Measurements from ENCODE around the gene RAD1. TPM values are rescaled to one million over a fixed set of nuclear protein-coding genes. Genes with fewer than 3 reads are reported as not detected.

RAD1 gene
- polyA plus RNA-seq, 2 of the 4 experiments (the other 2 are of a cell fraction), result 41.4 to 41.9 TPM

DNA sequence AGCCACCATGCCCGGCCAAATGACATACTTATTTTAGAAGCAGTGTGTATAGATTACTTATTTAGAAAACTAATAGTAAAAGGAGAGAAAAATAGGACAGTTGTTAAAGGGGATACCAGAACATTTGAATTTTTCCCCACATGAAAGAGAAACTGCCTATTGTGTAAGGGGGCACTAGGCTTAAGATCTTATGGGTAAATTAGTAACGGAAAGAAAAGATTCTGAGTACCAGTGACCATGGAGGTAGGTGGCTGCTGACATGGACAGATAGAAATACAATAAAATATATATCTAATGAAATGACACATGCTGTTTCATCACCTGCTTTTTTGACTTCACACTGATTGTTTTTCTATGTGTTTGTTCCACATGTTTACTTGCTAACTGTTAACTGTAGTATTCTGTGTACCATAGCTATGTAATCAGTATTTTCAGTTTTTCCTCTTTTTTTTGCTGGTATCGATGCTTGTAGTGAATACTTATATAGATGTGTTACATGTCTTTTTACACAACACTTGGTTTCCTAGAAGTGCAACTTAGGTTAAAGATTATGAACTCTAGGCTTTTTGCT lies 11.1 kb upstream of the RAD1 start:
- DNase-seq (ENCODE audit: low read depth in 1 of 2, low spot score in 1 of 2) (no peak), ATAC-seq (no peak), FAIRE-seq (no peak)
- no peaks in the 10 kb centered on the region for H3K9me3 ChIP-seq
- no peak overlapping the region for H3K4me3 ChIP-seq
- H3K4me1 ChIP-seq, result peaks cover 30% of the 10 kb centered on the region
- 84% methylated on average over 3 of the region's 3 CpGs for WGBS (ENCODE audit: missing lambda C conversion rate)
- ChIA-PET POLR2A (no interaction called here), CTCF (no interaction called here)
- H3K4me2 ChIP-seq, result no peak overlapping the region
- no peak overlapping the region for H3K27ac ChIP-seq
- no peak for TF ChIP-seq HDAC2 (IDR thresholded peaks at IDR 0.05)
- TF ChIP-seq HEYL (CRISPR knock-in tag; IDR thresholded peaks at IDR 0.05), result no peak
- no peak for TF ChIP-seq JUNB (IDR thresholded peaks at IDR 0.05)
- no peak for TF ChIP-seq JUN (IDR thresholded peaks at IDR 0.05)
- TF ChIP-seq, protein P1, sequence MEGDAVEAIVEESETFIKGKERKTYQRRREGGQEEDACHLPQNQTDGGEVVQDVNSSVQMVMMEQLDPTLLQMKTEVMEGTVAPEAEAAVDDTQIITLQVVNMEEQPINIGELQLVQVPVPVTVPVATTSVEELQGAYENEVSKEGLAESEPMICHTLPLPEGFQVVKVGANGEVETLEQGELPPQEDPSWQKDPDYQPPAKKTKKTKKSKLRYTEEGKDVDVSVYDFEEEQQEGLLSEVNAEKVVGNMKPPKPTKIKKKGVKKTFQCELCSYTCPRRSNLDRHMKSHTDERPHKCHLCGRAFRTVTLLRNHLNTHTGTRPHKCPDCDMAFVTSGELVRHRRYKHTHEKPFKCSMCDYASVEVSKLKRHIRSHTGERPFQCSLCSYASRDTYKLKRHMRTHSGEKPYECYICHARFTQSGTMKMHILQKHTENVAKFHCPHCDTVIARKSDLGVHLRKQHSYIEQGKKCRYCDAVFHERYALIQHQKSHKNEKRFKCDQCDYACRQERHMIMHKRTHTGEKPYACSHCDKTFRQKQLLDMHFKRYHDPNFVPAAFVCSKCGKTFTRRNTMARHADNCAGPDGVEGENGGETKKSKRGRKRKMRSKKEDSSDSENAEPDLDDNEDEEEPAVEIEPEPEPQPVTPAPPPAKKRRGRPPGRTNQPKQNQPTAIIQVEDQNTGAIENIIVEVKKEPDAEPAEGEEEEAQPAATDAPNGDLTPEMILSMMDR (IDR thresholded peaks at IDR 0.05), result no peak
- TF ChIP-seq FOSB (CRISPR knock-in tag; IDR thresholded peaks at IDR 0.05), result no peak
- no peak for TF ChIP-seq CBX8 (IDR thresholded peaks at IDR 0.05)
- no peak for TF ChIP-seq ZNF302 (CRISPR knock-in tag; IDR thresholded peaks at IDR 0.05)
- TF ChIP-seq TFCP2L1 (CRISPR knock-in tag; IDR thresholded peaks at IDR 0.05), result no peak
- TF ChIP-seq, protein P2, sequence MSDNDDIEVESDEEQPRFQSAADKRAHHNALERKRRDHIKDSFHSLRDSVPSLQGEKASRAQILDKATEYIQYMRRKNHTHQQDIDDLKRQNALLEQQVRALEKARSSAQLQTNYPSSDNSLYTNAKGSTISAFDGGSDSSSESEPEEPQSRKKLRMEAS (IDR thresholded peaks at IDR 0.05), result no peak
- TF ChIP-seq RAD21 (conservative IDR thresholded peaks at IDR 0.05 in 1 of 2, IDR thresholded peaks at IDR 0.05 in 1 of 2), result no peak
- no peak for TF ChIP-seq KDM5A (IDR thresholded peaks at IDR 0.05)
- TF ChIP-seq FOXS1 (CRISPR knock-in tag; IDR thresholded peaks at IDR 0.05), result no peak
- TF ChIP-seq CBX2 (IDR thresholded peaks at IDR 0.05; ENCODE audit: borderline replicate concordance, low read depth), result no peak

DNA sequence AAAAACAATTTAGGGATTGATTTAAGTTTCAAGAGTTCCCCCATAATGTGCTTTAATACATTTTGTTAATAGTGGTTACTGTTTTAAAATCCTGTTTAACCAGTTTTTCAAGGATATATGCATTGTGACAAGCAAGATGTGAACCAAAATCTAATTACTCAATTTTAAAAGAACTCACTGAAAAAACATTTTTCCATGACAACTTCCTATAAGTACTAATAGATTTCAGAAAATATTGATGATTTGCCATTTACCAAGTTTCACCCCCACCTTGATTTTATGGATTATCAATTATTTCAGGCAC lies 9.1 kb upstream of the RAD1 start:
- ChIA-PET CTCF (interaction anchor here (2.3 kb wide), 1 partner anchor 26 kb away, joined by 5 read pairs; no protein-coding TSS in a partner anchor), POLR2A (interaction anchor here (1.5 kb wide), 1 partner anchor 9 kb away, joined by 8 read pairs; the partner anchor contains the start of genes BRIX1 and RAD1)
- H3K9me3 ChIP-seq, result no peaks in the 10 kb centered on the region
- TF ChIP-seq RAD21 (conservative IDR thresholded peaks at IDR 0.05 in 1 of 2, IDR thresholded peaks at IDR 0.05 in 1 of 2), result no peak
- no peak for TF ChIP-seq HOXA7 (CRISPR knock-in tag; IDR thresholded peaks at IDR 0.05)
- TF ChIP-seq, protein P3, sequence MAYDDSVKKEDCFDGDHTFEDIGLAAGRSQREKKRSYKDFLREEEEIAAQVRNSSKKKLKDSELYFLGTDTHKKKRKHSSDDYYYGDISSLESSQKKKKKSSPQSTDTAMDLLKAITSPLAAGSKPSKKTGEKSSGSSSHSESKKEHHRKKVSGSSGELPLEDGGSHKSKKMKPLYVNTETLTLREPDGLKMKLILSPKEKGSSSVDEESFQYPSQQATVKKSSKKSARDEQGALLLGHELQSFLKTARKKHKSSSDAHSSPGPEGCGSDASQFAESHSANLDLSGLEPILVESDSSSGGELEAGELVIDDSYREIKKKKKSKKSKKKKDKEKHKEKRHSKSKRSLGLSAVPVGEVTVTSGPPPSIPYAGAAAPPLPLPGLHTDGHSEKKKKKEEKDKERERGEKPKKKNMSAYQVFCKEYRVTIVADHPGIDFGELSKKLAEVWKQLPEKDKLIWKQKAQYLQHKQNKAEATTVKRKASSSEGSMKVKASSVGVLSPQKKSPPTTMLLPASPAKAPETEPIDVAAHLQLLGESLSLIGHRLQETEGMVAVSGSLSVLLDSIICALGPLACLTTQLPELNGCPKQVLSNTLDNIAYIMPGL (CRISPR knock-in tag; IDR thresholded peaks at IDR 0.05; ENCODE audit: borderline replicate concordance), result no peak
- TF ChIP-seq FOSB (CRISPR knock-in tag; IDR thresholded peaks at IDR 0.05), result no peak
- TF ChIP-seq HDAC2 (IDR thresholded peaks at IDR 0.05), result no peak
- TF ChIP-seq JUN (IDR thresholded peaks at IDR 0.05), result no peak
- no peak for TF ChIP-seq TP53 (CRISPR knock-in tag; IDR thresholded peaks at IDR 0.05)
- no peak for TF ChIP-seq CBX8 (IDR thresholded peaks at IDR 0.05)
- no peak for TF ChIP-seq RCOR1 (IDR thresholded peaks at IDR 0.05; ENCODE audit: low read depth, low read length)
- no peak for TF ChIP-seq HEYL (CRISPR knock-in tag; IDR thresholded peaks at IDR 0.05)
- TF ChIP-seq ZNF302 (CRISPR knock-in tag; IDR thresholded peaks at IDR 0.05), result no peak
- no peak for TF ChIP-seq SREBF2 (IDR thresholded peaks at IDR 0.05)
- TF ChIP-seq, protein P4, sequence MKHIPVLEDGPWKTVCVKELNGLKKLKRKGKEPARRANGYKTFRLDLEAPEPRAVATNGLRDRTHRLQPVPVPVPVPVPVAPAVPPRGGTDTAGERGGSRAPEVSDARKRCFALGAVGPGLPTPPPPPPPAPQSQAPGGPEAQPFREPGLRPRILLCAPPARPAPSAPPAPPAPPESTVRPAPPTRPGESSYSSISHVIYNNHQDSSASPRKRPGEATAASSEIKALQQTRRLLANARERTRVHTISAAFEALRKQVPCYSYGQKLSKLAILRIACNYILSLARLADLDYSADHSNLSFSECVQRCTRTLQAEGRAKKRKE (CRISPR knock-in tag; IDR thresholded peaks at IDR 0.05; ENCODE audit: low read depth), result no peak
- no peak for TF ChIP-seq NR3C1 (IDR thresholded peaks at IDR 0.05)
- H3K27ac ChIP-seq, result no peak overlapping the region
- no peak for DNase-seq (ENCODE audit: low read depth in 1 of 2, low spot score in 1 of 2)
- no peak for FAIRE-seq
- peak overlapping the region; percentile 44 for H3K4me2 ChIP-seq
- peaks cover 21% of the 10 kb centered on the region for H3K4me1 ChIP-seq
- no peak overlapping the region for H3K4me3 ChIP-seq
- no peak for ATAC-seq

Measured in A549 (cell line).